ENCODE results near the gene SSH3.
A peak's percentile ranks its signal among the peaks of the same experiment; 100 is the strongest.

SSH3 gene

DNA sequence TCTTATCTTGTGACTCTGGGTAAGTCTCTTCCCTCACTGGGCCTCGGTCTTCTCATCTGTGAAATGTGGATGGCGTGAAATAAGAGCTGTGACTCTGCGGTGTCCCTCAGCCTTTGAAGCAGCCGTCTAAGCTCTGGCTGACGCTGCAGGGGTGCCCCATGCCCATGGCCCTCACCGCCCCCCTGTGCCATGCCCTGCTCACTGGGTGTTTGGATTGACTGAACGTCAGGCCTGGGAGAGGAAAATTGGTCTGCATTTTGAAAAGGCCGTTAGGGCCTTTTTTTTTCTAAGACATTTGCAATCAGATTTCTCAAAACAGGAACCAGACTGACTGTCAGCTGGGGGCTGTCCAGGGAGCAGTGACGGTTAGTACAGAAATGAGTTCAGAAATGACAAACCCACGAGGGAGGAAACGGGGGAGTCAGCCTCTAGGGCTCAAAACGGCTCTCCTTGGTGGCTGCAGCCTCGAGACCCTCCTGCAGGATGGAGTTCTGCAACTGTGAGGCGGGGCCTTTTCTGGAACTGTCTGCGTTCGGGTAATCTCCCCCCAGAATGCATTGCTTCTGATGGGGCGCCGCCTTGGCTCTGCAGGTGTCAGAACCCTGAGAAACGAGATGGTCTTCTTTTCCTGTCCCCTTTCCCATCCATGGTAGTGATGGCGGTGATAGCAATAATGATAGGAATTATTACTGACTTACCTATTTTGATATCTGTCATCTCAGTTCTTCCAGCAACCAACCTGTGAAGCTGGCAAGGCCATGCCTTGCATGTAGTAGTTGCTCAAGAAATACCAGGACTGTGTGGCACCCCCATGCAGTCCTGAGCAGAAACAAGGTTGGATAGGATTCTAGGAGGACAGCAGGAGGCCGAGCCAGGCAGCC is 35.0 kb upstream of the SSH3 start:
- peak; percentile 68 for DNase-seq (ENCODE audit: low spot score)

- no peak for DNase-seq (ENCODE audit: low spot score)
Observed at GRCh38 chr11:67268962-67269268, 34.4 kb upstream of the SSH3 start.

DNA sequence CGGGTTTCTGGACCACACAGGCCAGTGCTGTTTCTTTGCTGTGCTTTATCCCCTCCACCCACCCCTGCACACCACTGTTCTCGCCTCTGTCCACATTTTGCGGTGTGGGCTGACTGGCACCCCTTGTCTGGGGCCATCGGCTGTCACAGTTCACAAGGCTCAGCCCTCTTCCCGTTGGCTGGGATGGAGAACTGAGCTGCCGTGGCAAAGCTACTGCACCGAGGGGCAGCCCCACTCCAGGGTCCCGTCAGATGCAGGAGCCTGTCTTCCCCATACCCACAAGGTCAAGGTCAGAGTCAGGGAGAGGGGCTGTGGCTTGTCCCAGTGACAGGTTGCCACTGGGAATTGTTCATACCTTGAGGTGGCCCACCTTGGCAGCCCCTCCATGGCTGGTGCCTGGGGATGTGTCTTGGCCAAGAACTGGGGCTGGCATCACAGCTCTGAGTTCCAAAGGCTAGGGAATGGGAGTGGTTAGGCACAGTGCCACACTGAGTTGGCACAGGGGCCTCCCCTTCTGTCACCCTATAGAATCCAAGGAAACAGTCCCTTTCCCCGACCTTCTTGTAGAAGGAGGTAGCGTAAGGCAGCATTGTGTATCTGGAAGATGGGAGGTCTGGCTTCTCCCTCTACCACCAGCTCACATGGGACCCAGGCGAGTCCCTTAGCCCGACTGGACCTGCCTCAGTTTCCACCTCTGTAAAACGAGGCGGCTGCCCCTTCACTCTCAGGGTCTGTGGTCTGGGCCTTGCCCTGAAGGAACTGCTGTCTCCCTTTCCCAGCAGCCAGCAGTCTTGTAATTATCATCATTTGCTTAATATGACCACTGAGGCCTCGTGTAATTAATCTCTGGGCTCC is 33.7 kb upstream of the SSH3 start:
- DNase-seq (ENCODE audit: low spot score), result no peak

- no peak for DNase-seq (ENCODE audit: low spot score)
Observed at GRCh38 chr11:67270256-67271204, 32.8 kb upstream of the SSH3 start.

DNA sequence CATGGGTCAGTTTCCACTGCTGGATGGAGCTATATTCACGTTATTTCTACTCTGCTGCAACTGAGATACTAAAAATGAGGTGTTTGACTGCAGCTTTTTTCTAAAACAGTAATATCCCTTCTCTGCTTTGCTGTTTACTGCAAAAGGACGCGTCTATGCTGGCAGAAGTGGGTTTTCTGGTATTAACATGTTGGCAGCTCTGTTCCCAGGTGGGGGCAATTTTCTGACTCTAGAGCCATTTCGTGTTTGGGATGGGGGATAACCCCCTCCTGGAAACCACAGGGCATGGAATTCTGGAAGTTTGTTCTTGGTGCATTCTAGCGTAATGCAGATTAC is 32.2 kb upstream of the SSH3 start:
- DNase-seq (ENCODE audit: low spot score), result no peak

DNA sequence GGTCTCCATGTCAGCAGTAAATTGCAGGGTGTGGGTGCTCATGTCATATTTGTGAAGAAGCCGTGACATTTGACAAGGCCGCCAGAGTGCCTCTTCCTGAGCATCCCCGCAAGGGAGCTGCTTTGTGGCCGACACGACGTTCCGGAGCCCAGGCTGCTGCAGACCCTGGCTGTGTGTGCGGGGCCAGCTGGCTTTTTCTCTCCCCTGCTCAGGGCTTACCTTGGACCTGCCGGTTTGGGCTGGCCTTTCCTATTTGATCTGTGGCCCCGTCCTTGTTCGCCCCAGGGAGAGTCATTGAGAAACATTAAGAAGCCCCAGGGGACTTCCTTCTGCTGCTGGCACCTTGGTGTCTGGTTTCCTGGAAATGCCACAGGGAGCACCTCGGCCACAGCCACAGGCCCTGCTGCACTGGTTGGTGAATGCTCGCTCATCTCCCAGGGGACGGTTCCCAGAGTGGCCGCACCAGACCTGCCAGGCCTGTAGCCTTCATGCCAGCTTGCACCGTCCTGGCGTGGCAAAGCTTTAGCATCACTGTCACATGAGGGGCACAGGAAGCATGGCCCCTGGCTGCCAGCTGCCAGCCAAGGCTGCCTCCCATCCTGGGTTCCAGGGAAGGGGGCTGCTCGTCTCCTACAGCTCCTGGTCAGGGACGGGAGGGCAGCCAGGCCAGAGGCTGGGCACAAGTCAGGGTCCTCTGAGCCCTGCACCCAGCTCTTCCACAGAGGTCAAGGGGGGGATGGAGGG is 31.6 kb upstream of the SSH3 start:
- peak; percentile 76 for DNase-seq (ENCODE audit: low spot score)

GRCh38 chr11:67272327-67273259 is 30.7 kb upstream of the SSH3 start:
- no peak for DNase-seq (ENCODE audit: low spot score)

DNA sequence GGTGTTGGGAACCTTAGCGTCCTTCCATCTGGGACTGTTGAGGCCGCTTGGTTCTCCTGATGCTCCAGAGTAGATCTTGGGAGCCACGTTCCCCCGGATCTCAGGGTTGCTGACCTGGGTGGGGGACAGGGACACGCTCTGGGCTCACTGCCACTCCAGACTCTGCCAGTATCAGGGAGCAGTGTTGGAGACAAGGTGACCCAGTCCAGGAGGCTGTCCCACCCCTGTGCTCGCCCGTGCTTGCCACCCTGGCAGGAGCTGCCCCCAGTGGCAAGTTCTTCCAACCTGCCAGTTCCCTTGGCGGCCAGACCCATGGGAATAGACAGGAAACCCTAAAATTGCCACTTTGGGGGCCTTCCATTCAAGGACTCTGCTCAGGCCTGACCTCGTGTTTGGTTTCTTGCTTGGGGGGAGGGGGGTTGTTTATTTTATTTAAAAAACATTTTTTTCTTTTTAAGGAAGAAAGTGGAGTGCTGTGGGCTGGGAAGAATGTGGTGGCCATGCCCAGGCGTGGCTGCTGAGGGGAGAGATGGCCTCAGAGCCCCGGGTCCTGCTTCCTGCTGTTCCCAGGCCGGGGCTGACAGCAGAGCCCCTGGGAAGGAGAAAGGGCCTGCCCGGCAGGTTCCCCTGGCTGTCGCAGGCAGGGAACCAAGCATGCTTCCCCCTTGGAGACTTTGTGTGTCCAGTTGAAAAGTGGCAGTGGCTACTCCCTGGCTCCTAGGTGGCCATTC is 29.9 kb upstream of the SSH3 start:
- no peak for DNase-seq (ENCODE audit: low spot score)

GRCh38 chr11:67274768-67275605 is 28.3 kb upstream of the SSH3 start:
- no peak for DNase-seq (ENCODE audit: low spot score)

DNA sequence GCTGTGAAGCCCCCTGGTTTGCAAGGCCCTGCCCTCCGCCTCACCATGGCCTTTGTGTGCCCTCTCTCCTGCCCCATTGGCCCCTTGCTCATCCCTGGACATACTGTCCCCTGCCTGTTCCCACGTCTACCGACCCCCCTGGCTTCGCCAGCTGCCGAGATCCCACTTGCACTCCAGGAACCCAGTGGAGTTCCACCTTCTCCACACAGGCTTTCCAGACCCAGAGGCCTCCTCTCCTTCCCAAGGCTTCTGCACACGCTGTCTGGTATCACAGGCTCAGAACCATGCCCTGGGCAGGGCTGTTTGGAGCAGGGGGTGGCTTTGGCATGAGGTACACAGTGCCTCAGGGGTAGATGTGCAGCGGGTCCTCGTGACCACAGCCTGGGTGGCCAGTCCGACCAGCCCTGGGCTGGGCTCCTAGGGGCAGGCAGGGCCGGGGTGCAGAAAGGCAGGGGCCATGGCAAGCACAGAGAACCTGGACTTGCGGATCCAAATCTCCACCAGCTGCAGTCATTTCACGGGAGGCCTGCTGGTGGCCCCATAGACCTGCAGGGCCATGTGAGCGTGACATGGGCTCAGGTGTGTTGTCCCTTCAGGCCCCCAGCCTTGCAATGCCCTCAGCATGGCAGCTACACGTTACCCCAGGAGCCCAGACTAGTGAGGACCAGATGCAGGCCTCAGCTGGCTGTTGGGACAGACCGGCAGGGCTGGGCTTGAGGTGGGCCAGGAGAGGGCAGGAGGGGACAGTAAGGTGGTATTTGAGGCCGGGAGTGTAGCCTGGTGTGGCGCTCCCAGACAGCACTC is 27.5 kb upstream of the SSH3 start:
- DNase-seq (ENCODE audit: low spot score), result no peak

- DNase-seq (ENCODE audit: low spot score), result no peak
Observed at GRCh38 chr11:67276781-67277230, 26.5 kb upstream of the SSH3 start.

DNA sequence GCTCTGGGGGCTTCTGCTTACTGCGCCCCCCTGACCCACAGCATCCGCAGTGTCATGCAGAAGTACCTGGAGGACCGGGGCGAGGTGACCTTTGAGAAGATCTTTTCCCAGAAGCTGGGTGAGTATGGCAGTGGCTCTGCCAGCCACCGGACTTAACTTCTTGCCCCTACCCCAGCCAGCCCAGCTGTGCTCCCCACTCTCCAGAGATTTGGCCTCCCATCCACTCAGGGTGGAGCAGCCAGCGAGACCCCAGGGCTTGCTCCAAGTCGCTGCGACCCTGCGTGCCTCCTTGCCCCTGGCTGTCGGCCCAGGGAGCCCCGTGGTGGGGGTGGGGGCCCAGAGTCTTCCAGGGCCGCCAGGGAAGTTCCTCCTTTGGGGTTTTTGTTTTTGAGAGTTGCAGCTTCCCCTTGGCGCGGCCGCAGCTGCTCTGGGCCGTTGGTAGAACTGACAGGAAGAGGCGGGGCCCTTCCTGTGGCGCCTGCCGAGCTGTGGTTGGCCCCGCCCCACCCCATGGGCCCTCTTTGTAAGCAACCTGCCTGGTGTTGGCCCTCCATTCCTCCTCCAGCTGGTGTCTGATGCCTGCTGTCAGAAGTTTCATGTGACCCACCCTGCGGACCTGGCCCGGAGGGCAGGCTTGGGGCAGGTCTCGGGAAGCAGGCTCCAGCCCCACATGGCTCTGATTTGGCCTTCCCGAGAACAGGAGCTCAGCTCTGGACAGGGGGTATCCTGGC is 25.9 kb upstream of the SSH3 start:
- peak; percentile 93 for DNase-seq (ENCODE audit: low spot score)

GRCh38 chr11:67278135-67278938 is 25.0 kb upstream of the SSH3 start:
- DNase-seq (ENCODE audit: low spot score), result no peak

DNA sequence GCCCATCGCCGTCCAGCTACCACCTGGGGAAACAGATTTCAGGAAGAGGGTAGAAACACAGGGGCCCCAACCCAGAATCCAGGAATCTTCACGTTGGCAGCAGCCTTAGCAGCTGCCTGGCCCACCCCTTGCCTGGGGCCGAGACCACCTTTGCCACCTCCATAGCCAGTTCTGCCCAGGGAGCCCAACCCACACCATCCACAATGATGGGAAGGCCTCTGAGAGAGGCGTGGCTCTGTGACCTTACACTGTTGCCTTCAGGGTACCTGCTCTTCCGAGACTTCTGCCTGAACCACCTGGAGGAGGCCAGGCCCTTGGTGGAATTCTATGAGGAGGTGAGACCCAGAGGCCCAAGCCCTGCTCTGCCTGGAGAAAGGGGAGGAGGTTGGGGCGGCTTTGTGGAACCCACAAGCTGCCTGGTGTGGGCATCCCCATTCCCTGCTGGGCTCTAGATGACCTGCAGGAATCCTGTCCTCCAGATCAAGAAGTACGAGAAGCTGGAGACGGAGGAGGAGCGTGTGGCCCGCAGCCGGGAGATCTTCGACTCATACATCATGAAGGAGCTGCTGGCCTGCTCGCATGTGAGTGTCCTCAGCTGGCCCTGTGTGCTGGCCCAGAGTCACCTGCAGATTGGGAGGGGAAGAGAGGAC is 24.3 kb upstream of the SSH3 start:
- DNase-seq (ENCODE audit: low spot score), result no peak

GRCh38 chr11:67279589-67280340 is 23.6 kb upstream of the SSH3 start:
- DNase-seq (ENCODE audit: low spot score), result no peak

All from CD4-positive, alpha-beta T cell treated with Interleukin-2 at 100 ng/mL for 4 hours (primary cell).